Peyer's patch (tissue), 4 donors: Measurements from ENCODE around the gene CAMKV. TPM values are rescaled to one million over a fixed set of nuclear protein-coding genes. Genes with fewer than 3 reads are reported as not detected.

Experiments used
- DNase-seq, 3 donors: peaks; one replicate each; pipeline ENCODE4 v3.0.0-alpha.2; 2017 to 2019
- H3K27ac ChIP-seq, 4 donors: fragments of 200-600 bp; sonication (generic); one replicate each; pipeline ENCODE4 v1.5.1; 2016 to 2019
- H3K27me3 ChIP-seq, 2 donors: fragments of 200-600 bp; sonication (generic); one replicate each; pipeline ENCODE4 v1.5.1; 2019
- H3K36me3 ChIP-seq, 3 donors: fragments of 200-600 bp; sonication (generic); one replicate each; pipeline ENCODE4 v1.5.1; 2016 to 2019
- H3K4me1 ChIP-seq, 4 donors: fragments of 200-600 bp; sonication (generic); one replicate each; pipeline ENCODE4 v1.5.1; 2016 to 2019
- H3K4me3 ChIP-seq, 4 donors: fragments of 200-600 bp; sonication (generic); 1 replicate in 3 of 4; 2 replicates in 1 of 4; pipeline ENCODE4 v1.5.1; 2016 to 2019; ENCODE audit warnings: mild to moderate bottlenecking in 1 of 4
- H3K9me3 ChIP-seq, 4 donors: fragments of 200-600 bp; sonication (generic); one replicate each; pipeline ENCODE4 v1.5.1; 2016 to 2019; ENCODE audit warnings: mild to moderate bottlenecking in 1 of 4
- CTCF ChIP-seq, 6 experiments: fragments of 450-650 bp in 4 of 6; fragments of 200-600 bp in 2 of 6; sonication (generic) in 1 of 6; IDR thresholded peaks; one replicate each; pipeline ENCODE4 v1.5.1; 2017 to 2019; ENCODE audit warnings: antibody characterized with exemption in 6 of 6, mild to moderate bottlenecking in 3 of 6, moderate library complexity in 1 of 6
- POLR2A ChIP-seq, 2 donors: fragments of 450-650 bp; IDR thresholded peaks; one replicate each; pipeline ENCODE4 v1.5.1; 2017; ENCODE audit warnings: antibody characterized with exemption in 2 of 2, mild to moderate bottlenecking in 2 of 2, moderate library complexity in 2 of 2
- total RNA-seq, 4 donors: library from RNA; depleted of rRNA; stranded (reverse); fragments of >200 nt; gene quantifications; one replicate each; pipeline ENCODE4 v1.1.0, GENCODE V29; 2016

The CAMKV gene
- total RNA-seq, 4 donors from 2014 or later: 1.2 to 2.1 TPM; not detected in 2

GRCh38 chr3:49868862-49869466 is 742 bp downstream of the CAMKV start:
- peaks cover 0 to 20% of the 10 kb centered on the region in 2 donors for H3K27me3 ChIP-seq
- no peak overlapping the region for H3K27ac ChIP-seq
- TF ChIP-seq POLR2A (IDR thresholded peaks at IDR 0.05) (no peak), CTCF (IDR thresholded peaks at IDR 0.05) (no peak)
- H3K4me1 ChIP-seq: peaks cover 7 to 30% (median 11%) of the 10 kb centered on the region in 4 donors
- DNase-seq: no peak
- H3K9me3 ChIP-seq: no peaks in the 10 kb centered on the region
- no peaks in the 10 kb centered on the region for H3K36me3 ChIP-seq
- H3K4me3 ChIP-seq: peak overlapping the region in 3 of 4 donors; percentile 45 to 55 (median 47)

GRCh38 chr3:49867871-49868321 is 1.8 kb downstream of the CAMKV start:
- Histone ChIP-seq H3K9me3 (no peaks in the 10 kb centered on the region), H3K4me3 (no peak overlapping the region), H3K4me1 (peaks cover 7 to 21% (median 11%) of the 10 kb centered on the region in 4 donors), H3K27me3 (peaks cover 0 to 20% of the 10 kb centered on the region in 2 donors), H3K27ac (no peak overlapping the region), H3K36me3 (no peaks in the 10 kb centered on the region)
- DNase-seq: no peak
- TF ChIP-seq POLR2A (IDR thresholded peaks at IDR 0.05) (no peak), CTCF (IDR thresholded peaks at IDR 0.05) (no peak)

- Histone ChIP-seq H3K4me1 (peaks cover 5 to 16% (median 11%) of the 10 kb centered on the region in 4 donors), H3K27ac (no peak overlapping the region), H3K4me3 (no peak overlapping the region), H3K27me3 (peaks cover 0 to 20% of the 10 kb centered on the region in 2 donors), H3K9me3 (no peaks in the 10 kb centered on the region), H3K36me3 (no peaks in the 10 kb centered on the region)
- TF ChIP-seq CTCF (IDR thresholded peaks at IDR 0.05) (no peak), POLR2A (IDR thresholded peaks at IDR 0.05) (no peak)
- DNase-seq: no peak
These were observed 2.3 kb downstream of the CAMKV start for GRCh38 chr3:49867400-49867799.

GRCh38 chr3:49865198-49865784 is 4.4 kb downstream of the CAMKV start:
- no peak overlapping the region for H3K27ac ChIP-seq
- DNase-seq: no peak
- H3K4me1 ChIP-seq: peaks cover 4 to 15% (median 11%) of the 10 kb centered on the region in 4 donors
- no peaks in the 10 kb centered on the region for H3K9me3 ChIP-seq
- TF ChIP-seq POLR2A (IDR thresholded peaks at IDR 0.05) (no peak), CTCF (IDR thresholded peaks at IDR 0.05) (no peak)
- H3K4me3 ChIP-seq: no peak overlapping the region
- no peaks in the 10 kb centered on the region for H3K36me3 ChIP-seq
- peaks cover 0 to 20% of the 10 kb centered on the region in 2 donors for H3K27me3 ChIP-seq

GRCh38 chr3:49864505-49864904 is 5.2 kb downstream of the CAMKV start:
- no peak overlapping the region for H3K27ac ChIP-seq
- H3K4me3 ChIP-seq: no peak overlapping the region
- no peak for DNase-seq
- peaks cover 0 to 14% of the 10 kb centered on the region in 2 donors for H3K27me3 ChIP-seq
- no peaks in the 10 kb centered on the region for H3K36me3 ChIP-seq
- H3K4me1 ChIP-seq: peaks cover 4 to 9% (median 6%) of the 10 kb centered on the region in 4 donors
- H3K9me3 ChIP-seq: no peaks in the 10 kb centered on the region
- TF ChIP-seq CTCF (IDR thresholded peaks at IDR 0.05): no peak
- no peak for TF ChIP-seq POLR2A (IDR thresholded peaks at IDR 0.05)
